Caki2 (cell line): ENCODE results near the gene SYT7. TPM values are rescaled to one million over a fixed set of nuclear protein-coding genes. Genes with fewer than 3 reads are reported as not detected.

Experiments
- DNase-seq: peaks from one replicate; pipeline ENCODE4 v3.0.0-alpha.2; 2015; ENCODE audit warnings: low read depth
- in situ Hi-C: cut with HindIII; loops from 2 replicates; pipeline ENCODE4 v1.10.0; 2016; ENCODE audit warnings: low sequenced_read_pairs, low pct_unique_long_range_greater_than_20kb, mixed read lengths
- total RNA-seq: library from RNA; depleted of rRNA; stranded (reverse); fragments of >200 nt; shearing (Covaris generic); gene quantifications from 2 replicates; pipeline ENCODE4 v1.2.3, GENCODE V29; 2014; ENCODE audit warnings: low replicate concordance

The SYT7 gene
- total RNA-seq, 1 experiment from 2014 or later = 0.41 TPM

GRCh38 chr11:61532134-61533038 lies 48.5 kb downstream of the SYT7 start:
- no peak for DNase-seq

GRCh38 chr11:61531044-61531443 lies 49.8 kb downstream of the SYT7 start:
- in situ Hi-C loops = no loop called here
- no peak for DNase-seq

More at GRCh38 chr11:61532134-61533038, 48.5 kb downstream of the SYT7 start:
- in situ Hi-C loops = no loop called here

GRCh38 chr11:61529537-61530225 lies 51.2 kb downstream of the SYT7 start:
- in situ Hi-C loops = no loop called here
- no peak for DNase-seq

- no peak for DNase-seq
- in situ Hi-C loops = no loop called here
These were observed 52.8 kb downstream of the SYT7 start for GRCh38 chr11:61528114-61528513.

- DNase-seq = no peak
- in situ Hi-C loops = no loop called here
These were observed 53.7 kb downstream of the SYT7 start for GRCh38 chr11:61526956-61527731.

GRCh38 chr11:61526229-61526628 lies 54.6 kb downstream of the SYT7 start:
- in situ Hi-C loops = no loop called here
- no peak for DNase-seq

- DNase-seq = no peak
- in situ Hi-C loops = no loop called here
These were observed 55.8 kb downstream of the SYT7 start for GRCh38 chr11:61524963-61525587.

- no peak for DNase-seq
- in situ Hi-C loops = no loop called here
These were observed 56.4 kb downstream of the SYT7 start for GRCh38 chr11:61524446-61524845.

GRCh38 chr11:61522881-61523280 lies 58.0 kb downstream of the SYT7 start:
- no peak for DNase-seq
- in situ Hi-C loops = no loop called here

- DNase-seq = no peak
- in situ Hi-C loops = no loop called here
These were observed 62.7 kb downstream of the SYT7 start for GRCh38 chr11:61518032-61518795.

- DNase-seq = peak; percentile 12
- in situ Hi-C loops = no loop called here
These were observed 64.0 kb downstream of the SYT7 start for GRCh38 chr11:61516675-61517572.

GRCh38 chr11:61516191-61516590 lies 64.7 kb downstream of the SYT7 start:
- in situ Hi-C loops = no loop called here

GRCh38 chr11:61515686-61516085 lies 65.2 kb downstream of the SYT7 start:
- in situ Hi-C loops = no loop called here
- DNase-seq = no peak

More at GRCh38 chr11:61516191-61516590, 64.7 kb downstream of the SYT7 start:
- no peak for DNase-seq

- in situ Hi-C loops = no loop called here
- no peak for DNase-seq
These were observed 66.6 kb downstream of the SYT7 start for GRCh38 chr11:61514050-61514917.

GRCh38 chr11:61513143-61513765 lies 67.6 kb downstream of the SYT7 start:
- in situ Hi-C loops = no loop called here
- no peak for DNase-seq
